ENCODE results near the gene PIK3C2G. TPM values are rescaled to one million over a fixed set of nuclear protein-coding genes. Genes with fewer than 3 reads are reported as not detected.

PIK3C2G gene
- total RNA-seq, 1 donor from 2014 or later, result not detected

- Mint-ChIP-seq H3K4me3 (no peak overlapping the region), H3K36me3 (no peaks in the 10 kb centered on the region), H3K4me1 (no peaks in the 10 kb centered on the region), H3K27me3 (ENCODE audit: insufficient read depth, low read depth) (no peaks in the 10 kb centered on the region), H3K9me3 (no peaks in the 10 kb centered on the region), H3K27ac (no peak overlapping the region)
- Histone ChIP-seq H3K27me3 (no peaks in the 10 kb centered on the region), H2AFZ (replicated peaks) (peak overlapping the region; percentile 61), H3K9me3 (ENCODE audit: low read depth) (no peaks in the 10 kb centered on the region), H3K79me2 (ENCODE audit: low read depth) (no peaks in the 10 kb centered on the region), H3K4me1 (no peaks in the 10 kb centered on the region), H3K4me2 (no peak overlapping the region), H3K4me3 (no peak overlapping the region), H3K27ac (no peak overlapping the region), H4K20me1 (ENCODE audit: low read depth) (no peaks in the 10 kb centered on the region), H3K9ac (no peak overlapping the region), H3F3A (ENCODE audit: low read depth) (no peaks in the 10 kb centered on the region), H3K36me3 (no peaks in the 10 kb centered on the region)
- no peak for TF ChIP-seq EZH2 (IDR thresholded peaks at IDR 0.05)
- TF ChIP-seq EZH2phosphoT487 (IDR thresholded peaks at IDR 0.05), result no peak
- TF ChIP-seq CTCF (IDR thresholded peaks at IDR 0.05), result peak; percentile 45
- DNase-seq (ENCODE audit: low spot score), result peak; percentile 32
These were observed 288.3 kb downstream of the PIK3C2G start for GRCh38 chr12:18549598-18549997.

GRCh38 chr12:18551106-18551505 lies 289.8 kb downstream of the PIK3C2G start:
- Histone ChIP-seq H3K9me3 (ENCODE audit: low read depth) (no peaks in the 10 kb centered on the region), H3K36me3 (no peaks in the 10 kb centered on the region), H4K20me1 (ENCODE audit: low read depth) (no peaks in the 10 kb centered on the region), H3K27me3 (no peaks in the 10 kb centered on the region), H3K9ac (no peak overlapping the region), H3K27ac (no peak overlapping the region), H3K4me3 (no peak overlapping the region), H3F3A (ENCODE audit: low read depth) (no peaks in the 10 kb centered on the region), H3K4me2 (no peak overlapping the region), H3K79me2 (ENCODE audit: low read depth) (no peaks in the 10 kb centered on the region), H2AFZ (replicated peaks) (peak overlapping the region; percentile 35), H3K4me1 (no peaks in the 10 kb centered on the region)
- TF ChIP-seq CTCF (IDR thresholded peaks at IDR 0.05) (no peak), EZH2 (IDR thresholded peaks at IDR 0.05) (no peak), EZH2phosphoT487 (IDR thresholded peaks at IDR 0.05) (no peak)
- no peak overlapping the region for H3K4me3 Mint-ChIP-seq
- H3K4me1 Mint-ChIP-seq, result no peaks in the 10 kb centered on the region
- no peaks in the 10 kb centered on the region for H3K27me3 Mint-ChIP-seq (ENCODE audit: insufficient read depth, low read depth)
- H3K9me3 Mint-ChIP-seq, result no peaks in the 10 kb centered on the region
- no peaks in the 10 kb centered on the region for H3K36me3 Mint-ChIP-seq
- no peak overlapping the region for H3K27ac Mint-ChIP-seq
- no peak for DNase-seq (ENCODE audit: low spot score)

- Histone ChIP-seq H3F3A (ENCODE audit: low read depth) (no peaks in the 10 kb centered on the region), H3K4me2 (no peak overlapping the region), H3K4me3 (no peak overlapping the region), H2AFZ (replicated peaks) (peak overlapping the region; percentile 35), H4K20me1 (ENCODE audit: low read depth) (no peaks in the 10 kb centered on the region), H3K36me3 (no peaks in the 10 kb centered on the region), H3K27ac (no peak overlapping the region), H3K9me3 (ENCODE audit: low read depth) (no peaks in the 10 kb centered on the region), H3K79me2 (ENCODE audit: low read depth) (no peaks in the 10 kb centered on the region), H3K9ac (no peak overlapping the region), H3K27me3 (no peaks in the 10 kb centered on the region), H3K4me1 (no peaks in the 10 kb centered on the region)
- Mint-ChIP-seq H3K27ac (no peak overlapping the region), H3K4me3 (no peak overlapping the region), H3K4me1 (no peaks in the 10 kb centered on the region), H3K27me3 (ENCODE audit: insufficient read depth, low read depth) (no peaks in the 10 kb centered on the region), H3K36me3 (no peaks in the 10 kb centered on the region), H3K9me3 (no peaks in the 10 kb centered on the region)
- DNase-seq (ENCODE audit: low spot score), result no peak
- TF ChIP-seq EZH2phosphoT487 (IDR thresholded peaks at IDR 0.05) (no peak), CTCF (IDR thresholded peaks at IDR 0.05) (no peak), EZH2 (IDR thresholded peaks at IDR 0.05) (no peak)
These were observed 290.4 kb downstream of the PIK3C2G start for GRCh38 chr12:18551701-18552100.
